GM21360 (cell line): ENCODE measurements around the gene GRB14.
"Not testable (repeated sequence)": the region's sequence is repeated elsewhere in the genome, so short reads cannot be mapped to it uniquely, and the experiment has no call there.

Experiments used
- ATAC-seq: cut with Tn5 transposase; IDR thresholded peaks from one replicate; pipeline ENCODE4 v1.9.1; 2021; ENCODE audit warnings: mild to moderate bottlenecking, moderate library complexity; ENCODE audit not compliant: unreplicated experiment

Gene GRB14

GRCh38 chr2:164620873-164621763 is at the start of gene GRB14:
TSS of gene GRB14 (minus strand) at chr2:164621482. CDS start at chr2:164621309, 173 bp downstream.
- ATAC-seq = no peak

- ATAC-seq = no peak
Measured at GRCh38 chr2:164669291-164669690, 48.0 kb upstream of the GRB14 start.

GRCh38 chr2:164667566-164667965 is 46.3 kb upstream of the GRB14 start:
- no peak for ATAC-seq

- no peak for ATAC-seq
Measured at GRCh38 chr2:164664070-164664469, 42.8 kb upstream of the GRB14 start.

- no peak for ATAC-seq
Measured at GRCh38 chr2:164662868-164663631, 41.8 kb upstream of the GRB14 start.

- ATAC-seq = no peak
Measured at GRCh38 chr2:164662066-164662465, 40.8 kb upstream of the GRB14 start.

- ATAC-seq = no peak
Measured at GRCh38 chr2:164661349-164661748, 40.1 kb upstream of the GRB14 start.

GRCh38 chr2:164657129-164657528 is 35.8 kb upstream of the GRB14 start:
- no peak for ATAC-seq

- ATAC-seq = no peak
Measured at GRCh38 chr2:164655750-164656149, 34.5 kb upstream of the GRB14 start.

GRCh38 chr2:164655336-164655735 is 34.1 kb upstream of the GRB14 start:
- no peak for ATAC-seq

GRCh38 chr2:164651361-164651760 is 30.1 kb upstream of the GRB14 start:
- no peak for ATAC-seq

- ATAC-seq = no peak
Measured at GRCh38 chr2:164644036-164644700, 22.9 kb upstream of the GRB14 start.

- ATAC-seq = no peak
Measured at GRCh38 chr2:164642946-164643555, 21.8 kb upstream of the GRB14 start.

- ATAC-seq = no peak
Measured at GRCh38 chr2:164642268-164642667, 21.0 kb upstream of the GRB14 start.

- not testable (repeated sequence) for ATAC-seq
Measured at GRCh38 chr2:164628319-164628718, 7.0 kb upstream of the GRB14 start.

- ATAC-seq = no peak
Measured at GRCh38 chr2:164625378-164625971, 4.2 kb upstream of the GRB14 start.

GRCh38 chr2:164624316-164624715 is 3.0 kb upstream of the GRB14 start:
- no peak for ATAC-seq

- no peak for ATAC-seq
Measured at GRCh38 chr2:164622338-164623106, 1.2 kb upstream of the GRB14 start.

- no peak for ATAC-seq
Measured at GRCh38 chr2:164621764-164622105, 453 bp upstream of the GRB14 start.

- ATAC-seq = no peak
Measured at GRCh38 chr2:164620457-164620856, 825 bp downstream of the GRB14 start.
